Fibroblast of lung (primary cell): Measurements from ENCODE around the gene MRPS2. TPM values are rescaled to one million over a fixed set of nuclear protein-coding genes. Genes with fewer than 3 reads are reported as not detected.

Experiments
- DNase-seq, 2 donors: peaks; one replicate each; pipeline versions ENCODE4 v3.0.0 to v3.0.0-alpha.2; 2010; ENCODE audit warnings: low read depth in 2 of 2
- H2AFZ ChIP-seq: 2 replicates; pipeline ENCODE4 v1.5.1; 2012; ENCODE audit warnings: low read length, control low read depth, inconsistent platforms
- H3K27ac ChIP-seq: 2 replicates; pipeline ENCODE4 v1.5.1; 2011; ENCODE audit warnings: low read length, control low read depth; ENCODE audit not compliant: insufficient read depth
- H3K27me3 ChIP-seq: 2 replicates; pipeline ENCODE4 v1.5.1; 2011; ENCODE audit warnings: mild to moderate bottlenecking, low read length; ENCODE audit not compliant: control insufficient read depth, insufficient read depth
- H3K36me3 ChIP-seq: 2 replicates; pipeline ENCODE4 v1.5.1; 2011; ENCODE audit warnings: low read length; ENCODE audit not compliant: control insufficient read depth, insufficient read depth
- H3K4me1 ChIP-seq: 2 replicates; pipeline ENCODE4 v1.5.1; 2011; ENCODE audit warnings: low read length; ENCODE audit not compliant: control insufficient read depth, insufficient read depth; ENCODE audit errors: extremely low read depth
- H3K4me2 ChIP-seq: 2 replicates; pipeline ENCODE4 v1.5.1; 2011; ENCODE audit warnings: low read length, control low read depth; ENCODE audit not compliant: insufficient read depth; ENCODE audit errors: extremely low read depth
- H3K4me3 ChIP-seq, 4 experiments: fragments of 200-600 bp in 1 of 4; sonication (generic) in 1 of 4; replicated peaks in 1 of 4; 2 replicates each; pipeline ENCODE4 v1.5.1; 2011 to 2016; ENCODE audit warnings: low read length in 4 of 4, low read depth in 3 of 4, mild to moderate bottlenecking in 3 of 4, control low read depth in 2 of 4, inconsistent platforms in 1 of 4, mixed read lengths in 1 of 4; ENCODE audit not compliant: insufficient read depth in 1 of 4; ENCODE audit errors: control extremely low read depth in 1 of 4
- H3K79me2 ChIP-seq: 2 replicates; pipeline ENCODE4 v1.5.1; 2012; ENCODE audit warnings: mild to moderate bottlenecking, low read length, inconsistent platforms; ENCODE audit not compliant: control insufficient read depth, insufficient read depth
- H3K9ac ChIP-seq: 2 replicates; pipeline ENCODE4 v1.5.1; 2011; ENCODE audit warnings: mild to moderate bottlenecking, low read length, control low read depth; ENCODE audit not compliant: insufficient read depth
- H3K9me3 ChIP-seq: 2 replicates; pipeline ENCODE4 v1.5.1; 2012; ENCODE audit warnings: low read depth, low read length; ENCODE audit not compliant: control insufficient read depth, insufficient read depth
- H4K20me1 ChIP-seq: 2 replicates; pipeline ENCODE4 v1.5.1; 2011; ENCODE audit warnings: low read length; ENCODE audit not compliant: control insufficient read depth, insufficient read depth; ENCODE audit errors: extremely low read depth
- CTCF ChIP-seq, 2 donors: IDR thresholded peaks in 1 of 2; conservative IDR thresholded peaks in 1 of 2; 1 replicate in 1 of 2; 2 replicates in 1 of 2; pipeline ENCODE4 v1.5.1; 2011 to 2012; ENCODE audit warnings: low read length in 2 of 2, control low read depth in 1 of 2, inconsistent platforms in 1 of 2, low read depth in 1 of 2, mild to moderate bottlenecking in 1 of 2
- EZH2 ChIP-seq: IDR thresholded peaks from 2 replicates; pipeline ENCODE4 v1.5.1; 2012; ENCODE audit warnings: low read length, control low read depth, mild to moderate bottlenecking; ENCODE audit errors: missing control alignments
- polyA plus RNA-seq, 2 donors: library from polyadenylated mRNA; depleted of rRNA in 1 of 2; stranded (reverse) in 1 of 2; unstranded in 1 of 2; fragments of >200 nt; gene quantifications; 2 replicates each; pipeline ENCODE4 v1.2.1, GENCODE V29; 2011 to 2012; ENCODE audit warnings: missing spikeins in 1 of 2
- total RNA-seq: library from RNA; depleted of rRNA; stranded (reverse); fragments of >200 nt; gene quantifications from 2 replicates; pipeline ENCODE4 v1.2.1, GENCODE V29; 2014

Gene MRPS2
- total and polyA plus RNA-seq, 2 donors (not counting 1 experiment from before 2014, with no cell fraction given), result 10.4 to 43.6 TPM

GRCh38 chr9:135505406-135506187 is 5.1 kb downstream of the MRPS2 start:
- Histone ChIP-seq H3K36me3 (peaks cover 17% of the 10 kb centered on the region), H3K27ac (no peak overlapping the region), H4K20me1 (no peaks in the 10 kb centered on the region), H3K79me2 (peaks cover 13% of the 10 kb centered on the region), H3K9me3 (no peaks in the 10 kb centered on the region), H3K9ac (no peak overlapping the region), H3K4me1 (peaks cover 5% of the 10 kb centered on the region), H3K4me3 (no peak overlapping the region), H3K4me2 (no peak overlapping the region), H2AFZ (no peak overlapping the region), H3K27me3 (no peaks in the 10 kb centered on the region)
- TF ChIP-seq EZH2 (no peak), CTCF (conservative IDR thresholded peaks at IDR 0.05 in 1 of 2, IDR thresholded peaks at IDR 0.05 in 1 of 2; ENCODE audit: low read depth in 1 of 2, low read length in 2 of 2) (no peak)
- no peak for DNase-seq

- H3K9me3 ChIP-seq, result no peaks in the 10 kb centered on the region
- H3K4me2 ChIP-seq, result no peak overlapping the region
- no peak overlapping the region for H3K27ac ChIP-seq
- peaks cover 5% of the 10 kb centered on the region for H3K4me1 ChIP-seq
- TF ChIP-seq EZH2, result no peak
- TF ChIP-seq CTCF (conservative IDR thresholded peaks at IDR 0.05 in 1 of 2, IDR thresholded peaks at IDR 0.05 in 1 of 2; ENCODE audit: low read depth in 1 of 2, low read length in 2 of 2), result no peak
- H3K9ac ChIP-seq, result no peak overlapping the region
- H3K36me3 ChIP-seq, result peaks cover 17% of the 10 kb centered on the region
- H3K79me2 ChIP-seq, result peaks cover 8% of the 10 kb centered on the region
- DNase-seq, result no peak
- no peaks in the 10 kb centered on the region for H3K27me3 ChIP-seq
- no peaks in the 10 kb centered on the region for H4K20me1 ChIP-seq
- no peak overlapping the region for H2AFZ ChIP-seq
- no peak overlapping the region for H3K4me3 ChIP-seq
Measured at GRCh38 chr9:135506327-135507103, 6.0 kb downstream of the MRPS2 start.
